RWPE1 (cell line): ENCODE results near the gene IGSF9B.

Experiments
- CTCF ChIA-PET: fragments of 350-600 bp; sonication (Branson Sonifier 250); formaldehyde crosslinking; extraction: SDS; loops from one replicate; lab custom pipeline; 2021; lab: Yijun Ruan, JAX
- POLR2A ChIA-PET: fragments of 400-600 bp; formaldehyde crosslinking; extraction: SDS; loops from one replicate; lab custom pipeline; 2020; ENCODE audit warnings: antibody characterized with exemption; ENCODE audit not compliant: low non-redundant PET; lab: Yijun Ruan, JAX
- DNase-seq: peaks from one replicate; pipeline ENCODE4 v3.0.0; 2012; ENCODE audit warnings: low spot score
- H3K27ac ChIP-seq: fragments of 450-650 bp; 2 replicates; pipeline ENCODE4 v1.5.1; 2017
- TF ChIP-seq, protein P1 (sequence below): fragments of 450-650 bp; conservative IDR thresholded peaks from 2 replicates; pipeline ENCODE4 v1.5.1; 2017; ENCODE audit warnings: low read depth, mild to moderate bottlenecking

IGSF9B gene

GRCh38 chr11:133913761-133914160 lies 43.0 kb downstream of the IGSF9B start:
- CTCF ChIA-PET: no interaction called here
- no peak for DNase-seq
- POLR2A ChIA-PET: no interaction called here
- no peak overlapping the region for H3K27ac ChIP-seq
- TF ChIP-seq, protein P1, sequence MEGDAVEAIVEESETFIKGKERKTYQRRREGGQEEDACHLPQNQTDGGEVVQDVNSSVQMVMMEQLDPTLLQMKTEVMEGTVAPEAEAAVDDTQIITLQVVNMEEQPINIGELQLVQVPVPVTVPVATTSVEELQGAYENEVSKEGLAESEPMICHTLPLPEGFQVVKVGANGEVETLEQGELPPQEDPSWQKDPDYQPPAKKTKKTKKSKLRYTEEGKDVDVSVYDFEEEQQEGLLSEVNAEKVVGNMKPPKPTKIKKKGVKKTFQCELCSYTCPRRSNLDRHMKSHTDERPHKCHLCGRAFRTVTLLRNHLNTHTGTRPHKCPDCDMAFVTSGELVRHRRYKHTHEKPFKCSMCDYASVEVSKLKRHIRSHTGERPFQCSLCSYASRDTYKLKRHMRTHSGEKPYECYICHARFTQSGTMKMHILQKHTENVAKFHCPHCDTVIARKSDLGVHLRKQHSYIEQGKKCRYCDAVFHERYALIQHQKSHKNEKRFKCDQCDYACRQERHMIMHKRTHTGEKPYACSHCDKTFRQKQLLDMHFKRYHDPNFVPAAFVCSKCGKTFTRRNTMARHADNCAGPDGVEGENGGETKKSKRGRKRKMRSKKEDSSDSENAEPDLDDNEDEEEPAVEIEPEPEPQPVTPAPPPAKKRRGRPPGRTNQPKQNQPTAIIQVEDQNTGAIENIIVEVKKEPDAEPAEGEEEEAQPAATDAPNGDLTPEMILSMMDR: no peak

DNA sequence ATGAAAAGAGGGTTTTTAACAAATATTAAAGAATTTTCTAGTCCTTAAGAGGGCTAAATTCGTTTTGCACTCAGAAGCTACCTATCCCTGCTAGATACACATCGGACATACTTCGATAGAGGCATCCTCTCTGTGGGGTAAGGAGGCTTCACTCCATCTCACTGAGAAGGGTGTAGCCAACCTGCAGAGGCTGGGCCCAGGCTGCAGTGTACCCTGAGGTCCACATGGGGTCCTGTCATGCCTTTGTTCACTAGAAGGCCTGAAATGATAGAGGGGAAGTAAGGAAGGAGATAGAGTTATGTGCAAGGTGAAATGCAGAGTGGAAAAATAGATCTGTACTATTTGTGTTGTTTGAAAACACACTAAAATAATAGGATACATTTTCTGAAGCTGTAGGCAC lies 45.6 kb downstream of the IGSF9B start:
- ChIA-PET POLR2A (no interaction called here), CTCF (no interaction called here)
- TF ChIP-seq, protein P1: no peak
- no peak for DNase-seq
- no peak overlapping the region for H3K27ac ChIP-seq

- no peak for DNase-seq
- CTCF ChIA-PET: no interaction called here
Measured at GRCh38 chr11:133910101-133910500, 46.7 kb downstream of the IGSF9B start.

DNA sequence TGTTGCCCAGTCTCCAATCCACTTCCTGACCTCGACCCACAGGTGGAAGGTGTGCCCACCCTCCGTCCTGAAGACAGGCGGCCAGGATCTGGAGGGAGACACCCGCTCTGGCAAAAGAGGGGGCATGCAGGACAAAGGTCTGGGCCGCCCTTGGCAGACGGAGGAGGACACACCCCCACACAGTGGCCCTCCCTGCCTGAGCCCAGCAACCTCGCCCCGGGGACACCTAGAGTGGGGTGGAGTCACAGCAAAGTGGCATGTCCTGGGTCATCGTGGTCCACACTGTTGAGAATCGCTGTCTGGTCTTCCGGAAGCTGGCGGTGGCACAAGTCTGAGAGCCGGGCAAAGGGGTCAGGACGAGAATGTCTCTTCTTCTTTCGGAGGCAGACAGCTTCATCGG lies 47.9 kb downstream of the IGSF9B start:
- ChIA-PET POLR2A (no interaction called here), CTCF (no interaction called here)
- no peak overlapping the region for H3K27ac ChIP-seq
- no peak for DNase-seq
- TF ChIP-seq, protein P1: no peak

More at GRCh38 chr11:133910101-133910500, 46.7 kb downstream of the IGSF9B start:
- H3K27ac ChIP-seq: no peak overlapping the region
- POLR2A ChIA-PET: no interaction called here
- TF ChIP-seq, protein P1: no peak

DNA sequence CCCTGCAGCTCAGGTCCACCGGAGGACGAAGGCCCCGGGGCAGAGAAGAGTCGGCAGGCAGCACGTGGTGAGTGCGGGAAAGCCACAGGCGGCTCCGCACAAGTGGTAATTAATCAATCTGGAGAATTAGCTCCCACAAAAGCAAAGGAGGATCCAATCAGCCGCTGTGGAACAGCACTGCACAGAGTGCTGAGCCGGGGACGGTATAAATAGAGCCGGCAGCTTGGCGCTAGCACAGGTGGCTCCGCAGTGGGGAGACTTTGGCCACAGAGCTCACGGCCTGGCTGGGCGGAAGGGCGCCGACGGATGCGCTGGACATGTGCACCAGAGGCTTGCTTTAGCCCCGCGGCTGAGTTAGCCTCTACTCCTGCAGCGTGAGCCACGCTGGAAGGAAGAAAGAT lies 48.9 kb downstream of the IGSF9B start:
- ChIA-PET CTCF (no interaction called here), POLR2A (no interaction called here)
- no peak overlapping the region for H3K27ac ChIP-seq
- TF ChIP-seq, protein P1: no peak
- DNase-seq: no peak

DNA sequence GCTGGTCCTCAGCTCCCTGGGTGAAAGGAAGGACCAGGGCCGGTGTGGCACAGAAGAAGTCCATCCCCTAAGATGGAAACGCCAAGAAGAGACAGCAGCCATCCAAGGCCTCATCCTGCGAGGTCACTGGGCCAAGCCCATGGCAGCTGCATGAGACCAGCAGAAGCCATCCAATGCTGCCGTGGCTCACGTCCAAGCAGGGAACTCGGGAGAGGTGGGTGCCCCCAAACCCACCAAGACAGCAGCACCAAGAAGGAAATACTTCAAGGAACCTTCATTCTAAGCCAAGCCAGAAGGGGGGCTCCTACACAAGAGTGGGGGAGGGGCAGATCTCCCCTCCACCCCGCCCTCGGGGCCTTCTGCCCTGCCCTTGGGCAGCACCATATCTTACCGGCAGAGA lies 49.6 kb downstream of the IGSF9B start:
- TF ChIP-seq, protein P1: no peak
- H3K27ac ChIP-seq: no peak overlapping the region
- no peak for DNase-seq
- ChIA-PET CTCF (no interaction called here), POLR2A (no interaction called here)

- TF ChIP-seq, protein P1: no peak
- CTCF ChIA-PET: no interaction called here
- no peak overlapping the region for H3K27ac ChIP-seq
- POLR2A ChIA-PET: no interaction called here
- no peak for DNase-seq
Measured at GRCh38 chr11:133906746-133907145, 50.0 kb downstream of the IGSF9B start.
